Astrocyte of the hippocampus (primary cell): ENCODE results near the gene ANK3.

Source experiments
- DNase-seq: peaks from one replicate; pipeline ENCODE4 v3.0.0; 2011; ENCODE audit warnings: low read depth, low spot score

ANK3 gene

GRCh38 chr10:60140651-60141632 is 248.7 kb downstream of the ANK3 start:
- peak; percentile 67 for DNase-seq

DNA sequence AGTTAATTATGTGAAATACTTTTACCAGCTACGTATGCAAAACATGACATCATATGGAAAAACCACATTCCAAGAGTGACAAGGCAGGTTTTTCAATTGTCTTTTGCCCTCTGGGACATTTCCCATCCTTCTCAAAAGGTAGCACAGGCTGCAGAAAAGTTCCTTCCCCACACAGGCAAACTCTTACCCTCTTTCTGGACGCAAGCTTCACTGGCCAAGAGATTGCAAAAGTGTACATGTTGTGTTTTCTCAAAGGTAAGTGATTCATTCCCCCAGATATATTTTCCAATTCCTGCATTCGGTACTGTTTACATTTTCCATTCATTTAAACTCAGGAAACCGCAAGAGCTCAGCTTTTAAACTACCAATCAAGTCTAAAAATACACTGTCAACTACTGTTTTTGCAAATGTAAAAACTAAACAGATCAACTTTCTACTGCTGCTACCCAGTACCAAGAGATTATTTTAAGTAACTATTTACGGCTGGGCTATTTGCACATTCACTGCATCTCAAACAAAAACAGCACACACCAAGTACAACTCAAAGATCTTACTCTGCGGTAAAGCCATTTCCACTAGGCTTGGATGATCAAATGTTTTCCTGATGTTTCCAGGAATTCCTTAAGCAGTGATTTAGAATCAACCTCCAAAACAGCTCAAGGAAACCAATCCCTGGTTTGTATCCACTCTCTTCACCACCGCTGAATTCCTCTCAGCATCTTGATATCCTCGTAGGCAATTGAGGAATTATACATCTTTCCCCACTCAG is 249.7 kb downstream of the ANK3 start:
- peak; percentile 71 for DNase-seq

DNA sequence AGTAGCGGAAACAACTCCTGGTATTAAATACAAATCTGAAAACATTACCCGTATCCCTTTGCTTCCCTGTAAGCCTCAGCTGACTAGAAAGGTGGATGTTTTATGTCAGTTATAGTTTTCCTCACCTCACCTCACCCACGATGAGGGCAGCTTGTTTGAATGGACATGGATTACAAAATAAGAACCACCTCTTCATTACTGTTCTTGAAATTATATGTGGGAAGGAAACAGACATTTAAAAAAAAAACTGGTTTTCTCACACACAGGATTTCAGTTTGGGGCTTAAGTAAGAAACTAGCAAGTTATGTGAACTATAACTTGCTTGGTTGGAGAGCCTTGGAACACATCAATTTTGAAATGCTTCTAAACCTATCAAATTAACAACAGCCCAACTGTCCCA is 250.4 kb downstream of the ANK3 start:
- DNase-seq, result no peak

GRCh38 chr10:60138842-60139241 is 250.8 kb downstream of the ANK3 start:
- DNase-seq, result no peak

DNA sequence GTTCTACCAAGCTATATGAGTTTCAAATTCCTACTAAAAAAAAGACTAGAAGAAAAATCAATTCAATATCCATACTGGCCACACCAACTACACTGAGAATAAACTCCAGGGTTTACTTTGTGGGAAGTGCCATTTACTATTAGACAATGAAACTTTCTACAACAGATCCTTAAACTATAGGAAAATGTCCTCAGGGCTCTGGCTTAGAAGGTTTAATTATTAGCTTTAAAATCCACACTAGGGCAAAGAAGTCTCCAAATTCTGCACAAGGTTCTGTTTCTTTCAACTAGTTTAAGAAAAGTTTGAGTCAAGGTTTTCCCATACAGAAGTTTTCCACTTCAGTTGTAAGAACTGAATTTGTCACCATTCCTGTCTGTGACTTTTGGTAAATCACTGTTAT is 251.6 kb downstream of the ANK3 start:
- DNase-seq, result no peak

- DNase-seq, result no peak
Measured at GRCh38 chr10:60137292-60137992, 252.2 kb downstream of the ANK3 start.

DNA sequence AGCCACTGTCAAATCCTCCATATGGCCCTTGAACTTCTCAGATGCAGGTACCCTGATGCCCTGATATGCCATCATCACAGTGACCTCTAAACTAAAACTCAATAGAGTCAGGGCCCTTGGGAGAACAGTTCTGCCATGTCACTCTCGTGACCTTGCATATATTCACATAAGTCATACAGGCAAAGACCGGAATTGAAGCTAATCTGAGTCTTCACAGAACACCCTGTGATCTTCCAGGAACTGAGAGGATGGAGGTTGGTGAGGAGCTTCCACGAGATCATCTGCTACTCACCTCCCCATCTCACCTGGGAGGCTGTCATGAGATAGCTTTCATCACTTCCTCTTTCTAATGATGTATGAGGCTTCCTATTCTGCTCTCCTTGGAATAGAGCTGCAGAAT is 254.7 kb downstream of the ANK3 start:
- DNase-seq, result no peak

DNA sequence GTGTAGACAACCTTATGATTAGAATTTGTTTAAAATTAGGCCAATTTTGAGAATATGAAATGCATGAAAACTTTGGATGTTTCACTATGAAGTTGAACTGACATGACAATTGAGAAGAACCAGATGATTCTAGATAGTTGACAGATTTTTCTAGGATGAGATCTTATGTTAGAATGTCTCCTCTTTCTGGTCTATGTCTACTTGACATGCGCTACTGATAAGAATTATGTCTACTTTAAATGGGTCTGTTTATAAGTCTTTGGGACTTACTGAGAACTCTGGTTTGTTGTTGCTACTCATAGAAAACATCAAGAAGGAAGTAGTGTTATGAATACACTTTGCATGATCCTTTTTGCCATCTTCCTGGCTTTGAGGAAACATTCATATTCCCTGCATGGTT is 255.1 kb downstream of the ANK3 start:
- no peak for DNase-seq

- no peak for DNase-seq
Measured at GRCh38 chr10:60130130-60130579, 259.5 kb downstream of the ANK3 start.

GRCh38 chr10:60125895-60126294 is 263.8 kb downstream of the ANK3 start:
- DNase-seq, result no peak

DNA sequence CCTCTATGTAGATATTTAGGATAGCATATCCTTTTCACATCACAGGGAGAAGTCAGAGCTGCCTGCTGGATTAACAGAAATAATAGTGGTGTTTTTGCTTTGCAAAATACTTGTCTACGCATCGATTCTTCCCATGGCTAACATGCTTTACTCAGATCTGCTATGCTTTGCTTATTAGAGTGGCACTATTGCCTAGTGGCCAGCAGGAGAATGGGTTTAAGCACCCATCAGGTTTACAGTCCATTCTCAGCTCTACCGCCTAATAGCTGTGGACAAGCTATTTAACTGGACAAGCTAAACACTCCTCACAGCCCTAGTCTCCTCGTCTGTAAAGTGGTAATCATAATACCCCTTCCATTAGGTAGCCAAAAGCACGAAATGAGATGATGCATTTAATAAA is 265.1 kb downstream of the ANK3 start:
- DNase-seq, result no peak

DNA sequence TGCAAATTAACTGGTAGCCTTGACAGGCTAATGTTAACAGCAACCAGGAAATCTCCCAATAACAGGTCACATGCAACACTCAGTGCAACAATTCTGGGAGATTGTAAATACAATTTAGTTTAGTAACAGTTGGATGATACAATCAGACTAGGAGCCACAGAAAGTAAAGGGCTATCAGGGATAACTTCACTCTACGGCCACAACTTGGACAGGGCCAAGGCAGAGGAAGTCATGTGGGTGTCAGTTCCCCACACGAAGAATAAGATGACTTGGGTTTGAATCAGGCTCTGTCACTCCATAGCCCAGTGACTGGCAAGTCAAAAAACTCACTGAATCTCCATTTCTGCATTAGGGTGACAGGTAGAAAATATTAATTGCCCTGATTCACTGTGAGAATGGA is 266.0 kb downstream of the ANK3 start:
- no peak for DNase-seq

GRCh38 chr10:60123172-60123571 is 266.5 kb downstream of the ANK3 start:
- peak; percentile 55 for DNase-seq

DNA sequence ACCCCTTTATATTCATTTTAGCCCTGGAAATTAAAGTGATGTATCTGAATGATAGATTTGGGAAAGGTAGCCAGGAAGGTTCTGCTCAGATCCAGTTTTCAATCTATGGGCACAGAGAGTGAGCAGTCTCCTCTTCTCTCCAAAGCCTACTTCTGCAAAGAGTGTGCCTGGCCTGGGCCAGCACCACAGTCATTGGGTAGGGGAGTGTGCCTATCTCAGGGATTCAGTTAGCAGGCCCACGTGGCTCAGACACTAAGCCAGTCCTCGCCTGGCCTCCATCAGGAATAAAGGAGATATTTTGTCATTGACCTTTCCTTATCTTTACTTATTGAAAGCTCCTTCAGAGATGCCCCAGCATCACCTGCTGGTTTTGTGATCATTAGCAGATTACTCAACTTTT is 267.5 kb downstream of the ANK3 start:
- DNase-seq, result no peak

GRCh38 chr10:60114765-60115586 is 274.7 kb downstream of the ANK3 start:
- peak; percentile 69 for DNase-seq

GRCh38 chr10:60110739-60111138 is 278.9 kb downstream of the ANK3 start:
- DNase-seq, result no peak

DNA sequence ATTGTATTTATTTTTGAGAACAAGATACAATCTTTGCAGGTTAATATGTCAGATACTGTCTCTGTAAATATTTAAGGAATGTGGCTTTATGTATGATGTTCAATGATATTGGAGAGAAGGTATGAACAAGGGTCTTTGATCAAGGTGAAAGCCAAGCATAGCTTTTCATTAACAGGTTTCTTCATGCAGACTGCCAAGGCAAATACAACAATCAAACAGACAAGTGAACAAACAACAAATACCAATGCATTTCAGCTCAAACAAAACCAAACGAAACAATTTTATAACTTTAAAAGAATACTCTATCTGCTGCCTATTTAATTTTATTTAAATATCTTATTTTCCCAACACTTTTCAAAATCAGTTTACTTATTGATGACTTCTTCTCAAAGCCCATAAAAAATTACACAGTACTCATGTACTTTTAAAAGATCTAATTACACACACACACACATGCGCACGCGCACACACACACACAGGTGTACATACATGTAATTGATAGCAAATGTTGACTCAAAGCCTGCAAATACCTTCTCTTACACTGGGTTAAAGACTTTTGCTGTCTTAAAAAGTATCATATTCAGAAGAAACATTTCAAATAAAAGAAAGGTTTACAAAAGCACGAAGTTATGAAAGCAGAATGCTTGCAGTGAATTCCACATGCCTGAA is 282.2 kb downstream of the ANK3 start:
- no peak for DNase-seq

GRCh38 chr10:60105295-60105695 is 284.4 kb downstream of the ANK3 start:
- no peak for DNase-seq

GRCh38 chr10:60101821-60102220 is 287.9 kb downstream of the ANK3 start:
- DNase-seq, result no peak

DNA sequence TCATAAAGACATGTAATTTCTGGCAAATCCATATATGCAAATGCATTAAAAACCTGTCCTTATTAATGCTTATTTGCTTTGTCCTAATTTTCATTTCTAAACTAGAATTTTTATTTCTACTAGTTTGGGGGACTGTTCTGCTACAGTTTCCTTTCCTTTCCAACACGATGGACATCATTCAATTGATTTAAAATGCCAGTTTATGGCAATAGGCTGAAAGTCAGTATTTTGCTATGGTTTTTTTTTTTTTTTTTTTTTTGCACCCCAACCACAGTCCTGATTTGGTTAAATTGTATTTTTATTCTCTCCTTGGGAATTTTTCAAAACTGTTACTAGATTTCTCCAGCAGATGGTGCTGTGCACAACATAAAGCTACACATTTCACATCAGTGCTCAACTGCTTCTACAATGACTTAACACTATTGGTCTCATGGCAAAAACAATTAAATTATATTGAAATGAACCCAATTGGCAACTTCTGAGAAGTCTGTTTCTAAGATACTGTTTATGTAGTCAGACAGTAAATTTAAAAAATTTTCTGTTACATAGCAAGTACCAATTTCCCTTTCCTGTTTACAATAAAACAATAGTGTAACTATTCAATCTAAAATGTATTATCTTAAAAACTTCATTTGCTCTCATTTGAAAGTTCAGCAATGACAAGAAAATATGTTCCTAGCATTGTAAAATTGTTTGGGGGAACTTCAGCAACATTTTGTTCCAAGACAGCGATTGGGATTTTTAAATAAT is 289.5 kb downstream of the ANK3 start:
- DNase-seq, result peak; percentile 74
